ENCODE results near the gene CEP44. TPM values are rescaled to one million over a fixed set of nuclear protein-coding genes. Genes with fewer than 3 reads are reported as not detected.

The CEP44 gene
- total and polyA plus RNA-seq, 12 donors = 5.8 to 22.5 (median 15.8) TPM

DNA sequence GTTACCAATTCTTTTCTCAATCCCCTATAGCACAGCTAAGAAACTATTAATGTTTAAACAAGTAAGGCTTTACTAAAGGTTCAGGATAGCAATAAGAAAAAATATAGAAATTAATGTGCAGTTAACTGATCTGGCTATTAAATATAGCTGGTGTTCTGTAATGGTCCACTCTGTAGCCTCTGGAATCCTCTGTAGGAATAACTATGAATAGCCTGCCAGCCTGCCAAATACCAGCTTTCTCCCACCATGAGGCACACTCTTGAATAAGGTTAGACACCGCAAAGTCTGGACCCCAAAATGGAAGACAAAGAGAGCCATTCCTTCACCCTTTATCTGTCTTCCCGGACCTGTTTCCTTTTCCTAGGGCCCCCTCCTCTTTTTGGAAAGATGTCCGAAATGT, 30.6 kb downstream of the CEP44 start:
- no peaks in the 10 kb centered on the region for H3K27me3 ChIP-seq
- no peaks in the 10 kb centered on the region for H3K9me3 ChIP-seq (replicated peaks in 1 of 3)
- peaks cover 0 to 3% of the 10 kb centered on the region in 2 donors for H3K36me3 ChIP-seq (replicated peaks in 1 of 2)
- TF ChIP-seq CTCF (IDR thresholded peaks at IDR 0.05) = no peak
- no peak for TF ChIP-seq POLR2A (IDR thresholded peaks at IDR 0.05)
- WGBS, 4 donors = 96 to 100% (median 98%) methylated on average over 3 of the region's 3 CpGs
- DNase-seq = no peak
- H3K4me3 ChIP-seq = no peak overlapping the region
- intact Hi-C loops (cut with DNase I) = loop anchor here in 1 of 2 donors (5.0 kb wide), 1 partner anchor 97 kb away; no protein-coding TSS in a partner anchor
- H3K4me1 ChIP-seq (replicated peaks in 1 of 2) = no peaks in the 10 kb centered on the region
- no peak overlapping the region for H3K27ac ChIP-seq

DNA sequence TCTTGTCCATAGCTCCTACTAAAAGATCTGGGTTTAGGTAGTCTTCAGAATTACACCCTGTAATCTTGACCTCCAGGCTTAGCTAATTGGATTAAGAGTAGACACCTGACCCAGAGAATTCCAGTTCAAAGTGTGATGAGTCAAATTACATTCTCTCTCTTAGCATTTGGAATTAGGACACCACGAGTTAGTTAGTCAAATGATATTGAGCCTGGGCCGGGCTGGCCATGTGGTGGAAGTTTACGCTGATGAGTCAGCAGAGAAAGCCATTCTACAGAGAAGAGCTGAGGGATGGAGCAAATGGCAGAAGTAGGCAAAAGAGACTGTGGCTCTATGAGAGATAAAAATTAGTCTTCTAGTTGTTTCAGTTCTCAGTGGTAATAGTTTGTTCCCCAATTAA, 31.1 kb downstream of the CEP44 start:
- no peaks in the 10 kb centered on the region for H3K9me3 ChIP-seq (replicated peaks in 1 of 3)
- intact Hi-C loops (cut with DNase I) = loop anchor here in 1 of 2 donors (5.0 kb wide), 1 partner anchor 97 kb away; no protein-coding TSS in a partner anchor
- H3K27ac ChIP-seq = no peak overlapping the region
- no peaks in the 10 kb centered on the region for H3K27me3 ChIP-seq
- DNase-seq = peak in 2 of 7 donors; percentile 9 to 15
- H3K4me1 ChIP-seq (replicated peaks in 1 of 2) = no peaks in the 10 kb centered on the region
- WGBS, 4 donors = 66 to 84% (median 75%) methylated on average over 3 of the region's 3 CpGs
- H3K4me3 ChIP-seq = no peak overlapping the region
- TF ChIP-seq POLR2A (IDR thresholded peaks at IDR 0.05) = no peak
- TF ChIP-seq CTCF (IDR thresholded peaks at IDR 0.05) = no peak
- peaks cover 0 to 3% of the 10 kb centered on the region in 2 donors for H3K36me3 ChIP-seq (replicated peaks in 1 of 2)

DNA sequence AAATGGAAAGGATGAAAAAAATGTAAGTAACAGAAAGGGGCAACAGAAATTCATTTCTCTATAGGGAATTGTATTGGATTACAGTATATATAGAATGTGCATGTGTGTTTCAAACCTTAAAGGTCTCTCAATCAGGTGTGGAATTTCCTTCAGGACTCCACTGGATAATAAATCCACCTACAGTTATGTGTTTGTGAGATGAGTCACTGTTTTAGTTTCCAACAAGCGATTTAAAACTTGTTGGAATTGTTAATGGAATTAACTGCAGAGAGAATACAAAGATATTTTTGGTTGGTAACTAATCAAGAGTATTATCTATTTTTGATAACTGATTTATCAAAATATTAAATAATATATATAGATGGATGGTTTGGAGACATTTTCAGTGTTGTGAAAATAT, 32.8 kb downstream of the CEP44 start:
- Histone ChIP-seq H3K36me3 (replicated peaks in 1 of 2) (peaks cover 0 to 3% of the 10 kb centered on the region in 2 donors), H3K9me3 (replicated peaks in 1 of 3) (no peaks in the 10 kb centered on the region), H3K27me3 (no peaks in the 10 kb centered on the region), H3K4me3 (no peak overlapping the region), H3K27ac (no peak overlapping the region), H3K4me1 (replicated peaks in 1 of 2) (no peaks in the 10 kb centered on the region)
- WGBS, 4 donors = 75 to 96% (median 80%) methylated on average over 1 of the region's 1 CpG
- no peak for DNase-seq
- no peak for TF ChIP-seq CTCF (IDR thresholded peaks at IDR 0.05)
- TF ChIP-seq POLR2A (IDR thresholded peaks at IDR 0.05) = no peak
- intact Hi-C loops (cut with DNase I) = no loop called here

GRCh38 chr4:174316954-174317353, 33.2 kb downstream of the CEP44 start:
- H3K27ac ChIP-seq = no peak overlapping the region
- DNase-seq = no peak
- H3K4me3 ChIP-seq = no peak overlapping the region
- peaks cover 0 to 2% of the 10 kb centered on the region in 2 donors for H3K36me3 ChIP-seq (replicated peaks in 1 of 2)
- 48 to 96% (median 75%) methylated on average over 2 of the region's 2 CpGs for WGBS, 4 donors
- peaks cover 0 to 4% (median 0%) of the 10 kb centered on the region in 3 donors for H3K9me3 ChIP-seq (replicated peaks in 1 of 3)
- intact Hi-C loops (cut with DNase I) = no loop called here
- no peaks in the 10 kb centered on the region for H3K27me3 ChIP-seq
- TF ChIP-seq CTCF (IDR thresholded peaks at IDR 0.05) (no peak), POLR2A (IDR thresholded peaks at IDR 0.05) (no peak)
- no peaks in the 10 kb centered on the region for H3K4me1 ChIP-seq (replicated peaks in 1 of 2)

All from adrenal gland (tissue), 12 donors.